HepG2 (cell line): Measurements from ENCODE around the gene CPB2. TPM values are rescaled to one million over a fixed set of nuclear protein-coding genes. Genes with fewer than 3 reads are reported as not detected.

ENCODE experiments used
- ARNT2 ChIP-seq: sonication (generic); formaldehyde crosslinking; IDR thresholded peaks from 2 replicates; pipeline ENCODE4 v1.8.0; 2022; ENCODE audit warnings: mild to moderate bottlenecking, low read depth, missing genetic modification reagents, moderate library complexity
- BCL6 ChIP-seq: IDR thresholded peaks from 2 replicates; pipeline ENCODE4 v1.6.1; 2016; ENCODE audit warnings: missing genetic modification reagents, missing compliant biosample characterization
- BHLHE40 ChIP-seq: IDR thresholded peaks from 2 replicates; pipeline ENCODE4 v1.6.1; 2011; ENCODE audit warnings: low read length, improper control_type of control experiment
- CEBPB ChIP-seq: IDR thresholded peaks from 2 replicates; pipeline ENCODE4 v1.6.1; 2011; ENCODE audit warnings: low read depth, low read length, improper control_type of control experiment, borderline replicate concordance
- CSRNP2 ChIP-seq: sonication (generic); formaldehyde crosslinking; conservative IDR thresholded peaks from 2 replicates; pipeline ENCODE4 v1.8.0; 2022; ENCODE audit warnings: low read depth, missing genetic modification reagents
- GPBP1L1 ChIP-seq: sonication (generic); formaldehyde crosslinking; IDR thresholded peaks from 2 replicates; pipeline ENCODE4 v1.5.0; 2020; ENCODE audit warnings: mild to moderate bottlenecking, missing genetic modification reagents
- HMG20A ChIP-seq: IDR thresholded peaks from 2 replicates; pipeline ENCODE4 v1.6.1; 2016; ENCODE audit warnings: borderline replicate concordance
- MED1 ChIP-seq: sonication (generic); formaldehyde crosslinking; IDR thresholded peaks from 2 replicates; pipeline ENCODE4 v1.4.0; 2020; ENCODE audit warnings: missing genetic modification reagents
- NCOR1 ChIP-seq: fragments of 200-600 bp; sonication (generic); IDR thresholded peaks from 2 replicates; pipeline ENCODE4 v1.7.0; 2017; ENCODE audit warnings: antibody characterized with exemption, low read length, borderline replicate concordance
- PRDM4 ChIP-seq: sonication (generic); formaldehyde crosslinking; IDR thresholded peaks from 2 replicates; pipeline ENCODE4 v1.9.0; 2021; ENCODE audit warnings: missing genetic modification reagents, borderline replicate concordance
- SALL1 ChIP-seq: sonication (generic); formaldehyde crosslinking; IDR thresholded peaks from 2 replicates; pipeline ENCODE4 v1.8.0; 2022; ENCODE audit warnings: mild to moderate bottlenecking, missing genetic modification reagents
- ZBTB42 ChIP-seq: sonication (generic); formaldehyde crosslinking; IDR thresholded peaks from 2 replicates; pipeline ENCODE4 v1.5.0; 2020; ENCODE audit warnings: mild to moderate bottlenecking, missing genetic modification reagents
- ZNF296 ChIP-seq: sonication (generic); formaldehyde crosslinking; conservative IDR thresholded peaks from 2 replicates; pipeline ENCODE4 v1.5.0; 2020; ENCODE audit warnings: mild to moderate bottlenecking, missing genetic modification reagents
- ZNF550 ChIP-seq: sonication (generic); formaldehyde crosslinking; IDR thresholded peaks from 2 replicates; pipeline ENCODE4 v1.4.0; 2020; ENCODE audit warnings: mild to moderate bottlenecking, missing genetic modification reagents, borderline replicate concordance
- polyA plus RNA-seq, 8 experiments: library from polyadenylated mRNA; depleted of rRNA in 3 of 8; stranded (reverse) in 7 of 8; unstranded in 1 of 8; fragments of >200 nt; fragmentation: Illumina TruSeq in 4 of 8; extraction: Trizol in 4 of 8; gene quantifications; 2 replicates each; pipeline versions ENCODE4 v1.2.1 to v1.2.3, GENCODE V29; 2011 to 2016; ENCODE audit warnings: low read depth in 4 of 8, missing spikeins in 1 of 8, mixed read lengths in 1 of 8; ENCODE audit not compliant: insufficient read depth in 1 of 8
- total RNA-seq, 5 experiments: library from RNA; depleted of rRNA; stranded (reverse); fragments of >200 nt; fragmentation: Illumina TruSeq; extraction: Trizol; gene quantifications; 2 replicates each; pipeline ENCODE4 v1.2.3, GENCODE V29; 2016; ENCODE audit warnings: low read depth in 1 of 5

The CPB2 gene
- total and polyA plus RNA-seq, 2 of the 13 experiments (the other 11 are each of a cell fraction or from before 2014, with no cell fraction given): 125 to 140 TPM

GRCh38 chr13:46146898-46147297 is 42.1 kb upstream of the CPB2 start (continued):
- TF ChIP-seq ZNF296 (CRISPR knock-in tag) (no peak), MED1 (CRISPR knock-in tag) (no peak), CSRNP2 (no peak), NCOR1 (no peak), SALL1 (CRISPR knock-in tag) (peak; percentile 64), ZBTB42 (CRISPR knock-in tag) (no peak), BHLHE40 (no peak), HMG20A (CRISPR knock-in tag) (no peak), CEBPB (peak; percentile 68), ZNF550 (CRISPR knock-in tag) (no peak), BCL6 (peak; percentile 57; the same call in 1 of the 2 replicates), GPBP1L1 (CRISPR knock-in tag) (no peak), ARNT2 (CRISPR knock-in tag) (no peak), PRDM4 (CRISPR knock-in tag) (no peak)
